ENCODE measurements around the gene BCL11B. TPM values are rescaled to one million over a fixed set of nuclear protein-coding genes. Genes with fewer than 3 reads are reported as not detected.
A peak's percentile ranks its signal among the peaks of the same experiment; 100 is the strongest.

The BCL11B gene
- total and polyA plus RNA-seq, 9 of the 15 experiments (the other 6 are each of a cell fraction or from before 2014, with no cell fraction given): 0.09 TPM; not detected in 8

- no peaks in the 10 kb centered on the region; the same call in 1 of the 2 replicates for H4K20me1 ChIP-seq (replicated peaks; ENCODE audit: control insufficient read depth, insufficient read depth, low read length)
- FAIRE-seq: no peak
- ATAC-seq: no peak
- H3K9me3 ChIP-seq (replicated peaks; ENCODE audit: control insufficient read depth, insufficient read depth, low read depth, low read length): no peaks in the 10 kb centered on the region
- no peaks in the 10 kb centered on the region for H3K9me1 ChIP-seq (ENCODE audit: control insufficient read depth, insufficient read depth, low read length)
- no peak overlapping the region for H2AFZ ChIP-seq (ENCODE audit: low read depth, low read length)
- DNase-seq (ENCODE audit: extremely low read depth in 1 of 4, low spot score in 3 of 4): peak in 2 of 4 experiments; percentile 7 to 16
- in situ Hi-C loops (cut with MboI): no loop called here
- BruUV-seq (replicated peaks): no TSS peak
- no peak overlapping the region for H3K4me3 ChIP-seq
- ChIA-PET POLR2A (no interaction called here), CTCF (ENCODE audit: low intra/inter-chr PET ratio) (no interaction called here)
- H3K27ac ChIP-seq (ENCODE audit: extremely low read depth, low read depth, low read length): no peak overlapping the region
- no peaks in the 10 kb centered on the region for H3K79me2 ChIP-seq (ENCODE audit: control insufficient read depth, insufficient read depth, low read length)
- TF ChIP-seq, protein P1, sequence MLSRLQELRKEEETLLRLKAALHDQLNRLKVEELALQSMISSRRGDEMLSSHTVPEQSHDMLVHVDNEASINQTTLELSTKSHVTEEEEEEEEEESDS (CRISPR knock-in tag; IDR thresholded peaks at IDR 0.05): no peak
- peak; percentile 65 for TF ChIP-seq ZFP36 (IDR thresholded peaks at IDR 0.05; ENCODE audit: low read depth, low read length, partially characterized antibody)
- TF ChIP-seq GABPB2 (CRISPR knock-in tag; conservative IDR thresholded peaks at IDR 0.05): no peak
- TF ChIP-seq KLF13 (tag; IDR thresholded peaks at IDR 0.05; ENCODE audit: borderline replicate concordance, low read depth): no peak
- TF ChIP-seq, protein P2, sequence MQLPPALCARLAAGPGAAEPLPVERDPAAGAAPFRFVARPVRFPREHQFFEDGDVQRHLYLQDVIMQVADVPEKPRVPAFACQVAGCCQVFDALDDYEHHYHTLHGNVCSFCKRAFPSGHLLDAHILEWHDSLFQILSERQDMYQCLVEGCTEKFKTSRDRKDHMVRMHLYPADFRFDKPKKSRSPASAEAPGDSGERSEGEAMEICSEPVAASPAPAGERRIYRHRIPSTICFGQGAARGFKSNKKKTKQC (CRISPR knock-in tag; IDR thresholded peaks at IDR 0.05): no peak
- no peak for TF ChIP-seq EP300 (IDR thresholded peaks at IDR 0.05; ENCODE audit: low read length)
- no peak for TF ChIP-seq ZNF134 (CRISPR knock-in tag; conservative IDR thresholded peaks at IDR 0.05)
- no peak for TF ChIP-seq ZNF592 (IDR thresholded peaks at IDR 0.05)
- peak; percentile 32 for TF ChIP-seq RBM25 (IDR thresholded peaks at IDR 0.05; ENCODE audit: low read depth, low read length, severe bottlenecking)
- no peaks in the 10 kb centered on the region for H3K4me1 ChIP-seq (replicated peaks in 1 of 2; ENCODE audit: control insufficient read depth in 2 of 2, insufficient read depth in 2 of 2, low read length in 2 of 2)
- no peak overlapping the region for H3K9ac ChIP-seq (ENCODE audit: insufficient read depth in 1 of 2, low read depth in 2 of 2, low read length in 2 of 2)
- no peak overlapping the region for H3K4me2 ChIP-seq (ENCODE audit: insufficient read depth, low read length)
- intact Hi-C loops (cut with micrococcal nuclease): no loop called here
- no peaks in the 10 kb centered on the region for H3K36me3 ChIP-seq (ENCODE audit: control insufficient read depth, insufficient read depth, low read length)
- H3K27me3 ChIP-seq (ENCODE audit: control insufficient read depth in 2 of 2, insufficient read depth in 2 of 2, low read length in 2 of 2): peaks cover 0 to 13% of the 10 kb centered on the region in 2 experiments; a peak in 2 of 5 replicates
- 2% methylated on average over 6 of the region's 10 CpGs for WGBS (ENCODE audit: insufficient coverage, low coverage, missing lambda C conversion rate)
Observed at GRCh38 chr14:99201351-99202073, 70.5 kb downstream of the BCL11B start.
